CD4-positive, alpha-beta T cell (primary cell): ENCODE data around the gene ACTRT1. TPM values are rescaled to one million over a fixed set of nuclear protein-coding genes. Genes with fewer than 3 reads are reported as not detected.

ENCODE experiments used
- ATAC-seq: fragments of 200-7000 bp; cut with Tn5 transposase; one replicate; pipeline ENCODE4 v1.10.0; 2022; ENCODE audit warnings: mild to moderate bottlenecking; ENCODE audit not compliant: poor library complexity
- CTCF ChIA-PET: fragments of 350-600 bp; sonication (Branson Sonifier 250); formaldehyde crosslinking; loops from one replicate; lab custom pipeline; 2021; ENCODE audit warnings: antibody characterized with exemption, inconsistent platforms; lab: Charles Lee
- POLR2A ChIA-PET: fragments of 350-600 bp; sonication (Branson Sonifier 250); formaldehyde crosslinking; loops from one replicate; lab custom pipeline; 2021; ENCODE audit warnings: antibody characterized with exemption, inconsistent platforms; lab: Charles Lee
- DNase-seq, 14 experiments: peaks; one replicate each; pipeline ENCODE4 v3.0.0-alpha.2; 2013 to 2020; ENCODE audit warnings: mixed read lengths in 2 of 14
- H3K27ac ChIP-seq, 2 donors: one replicate each; pipeline versions ENCODE4 v1.5.1 to v1.7.0; 2013; ENCODE audit warnings: low read length in 2 of 2, low read depth in 1 of 2, mild to moderate bottlenecking in 1 of 2
- H3K27me3 ChIP-seq, 2 experiments: 1 replicate in 1 of 2; 2 replicates in 1 of 2; pipeline versions ENCODE4 v1.6.1 to v1.7.0; 2013; ENCODE audit warnings: low read length in 2 of 2, control low read depth in 1 of 2, mild to moderate bottlenecking in 1 of 2, moderate library complexity in 1 of 2; ENCODE audit not compliant: insufficient read depth in 2 of 2, control insufficient read depth in 1 of 2
- H3K36me3 ChIP-seq: one replicate; pipeline ENCODE4 v1.6.1; 2013; ENCODE audit warnings: low read length, control low read depth; ENCODE audit not compliant: insufficient read depth
- H3K4me1 ChIP-seq: one replicate; pipeline ENCODE4 v1.6.1; 2013; ENCODE audit warnings: low read length, control low read depth; ENCODE audit not compliant: insufficient read depth
- H3K4me3 ChIP-seq: one replicate; pipeline ENCODE4 v1.5.1; 2013; ENCODE audit warnings: mild to moderate bottlenecking, low read length, moderate library complexity
- H3K9me3 ChIP-seq, 2 experiments: 1 replicate in 1 of 2; 2 replicates in 1 of 2; pipeline versions ENCODE4 v1.6.1 to v1.7.0; 2013; ENCODE audit warnings: low read length in 2 of 2, mild to moderate bottlenecking in 2 of 2, control low read depth in 1 of 2, moderate library complexity in 1 of 2; ENCODE audit not compliant: control insufficient read depth in 1 of 2, insufficient read depth in 1 of 2
- H3K27ac Mint-ChIP-seq: one replicate; pipeline ENCODE4 v1.8.0; 2020; ENCODE audit warnings: mixed read lengths
- H3K27me3 Mint-ChIP-seq: one replicate; pipeline ENCODE4 v1.8.0; 2021; ENCODE audit warnings: mixed read lengths
- H3K36me3 Mint-ChIP-seq: one replicate; pipeline ENCODE4 v1.8.0; 2021; ENCODE audit warnings: low read depth, mixed read lengths
- H3K4me1 Mint-ChIP-seq: one replicate; pipeline ENCODE4 v1.8.0; 2021; ENCODE audit warnings: low read depth, mixed read lengths
- H3K4me3 Mint-ChIP-seq: one replicate; pipeline ENCODE4 v1.8.0; 2020; ENCODE audit warnings: mild to moderate bottlenecking, mixed read lengths
- H3K9me3 Mint-ChIP-seq: one replicate; pipeline ENCODE4 v1.8.0; 2020; ENCODE audit warnings: mixed read lengths
- intact Hi-C, 2 experiments: fragments of 100-400 bp; cut with DNase I in 1 of 2; cut with micrococcal nuclease in 1 of 2; formaldehyde crosslinking; loops; one replicate each; pipeline versions ENCODE4 v1.15.1 to v1.9.0; 2023 to 2025; cut with DNase I, micrococcal nuclease
- total RNA-seq, 174 experiments: library from RNA in 2 of 174; stranded (reverse) in 2 of 174; gene quantifications; one replicate each; pipeline ENCODE4 v1.2.3 and lab custom pipeline; 2021 to 2026
- TF ChIP-seq, protein P1 (sequence below): fragments of 200-600 bp; IDR thresholded peaks from one replicate; pipeline ENCODE4 v1.8.0; 2022; ENCODE audit warnings: antibody characterized with exemption, mild to moderate bottlenecking

The ACTRT1 gene
- total RNA-seq, 2 experiments from 2014 or later, result not detected

GRCh38 chrX:128020701-128021100 is 31.5 kb downstream of the ACTRT1 start:
- DNase-seq (no peak), ATAC-seq (no peak)
- Mint-ChIP-seq H3K36me3 (no peaks in the 10 kb centered on the region), H3K4me1 (no peaks in the 10 kb centered on the region), H3K4me3 (no peak overlapping the region), H3K27ac (no peak overlapping the region), H3K27me3 (no peaks in the 10 kb centered on the region), H3K9me3 (no peaks in the 10 kb centered on the region)
- TF ChIP-seq, protein P1, sequence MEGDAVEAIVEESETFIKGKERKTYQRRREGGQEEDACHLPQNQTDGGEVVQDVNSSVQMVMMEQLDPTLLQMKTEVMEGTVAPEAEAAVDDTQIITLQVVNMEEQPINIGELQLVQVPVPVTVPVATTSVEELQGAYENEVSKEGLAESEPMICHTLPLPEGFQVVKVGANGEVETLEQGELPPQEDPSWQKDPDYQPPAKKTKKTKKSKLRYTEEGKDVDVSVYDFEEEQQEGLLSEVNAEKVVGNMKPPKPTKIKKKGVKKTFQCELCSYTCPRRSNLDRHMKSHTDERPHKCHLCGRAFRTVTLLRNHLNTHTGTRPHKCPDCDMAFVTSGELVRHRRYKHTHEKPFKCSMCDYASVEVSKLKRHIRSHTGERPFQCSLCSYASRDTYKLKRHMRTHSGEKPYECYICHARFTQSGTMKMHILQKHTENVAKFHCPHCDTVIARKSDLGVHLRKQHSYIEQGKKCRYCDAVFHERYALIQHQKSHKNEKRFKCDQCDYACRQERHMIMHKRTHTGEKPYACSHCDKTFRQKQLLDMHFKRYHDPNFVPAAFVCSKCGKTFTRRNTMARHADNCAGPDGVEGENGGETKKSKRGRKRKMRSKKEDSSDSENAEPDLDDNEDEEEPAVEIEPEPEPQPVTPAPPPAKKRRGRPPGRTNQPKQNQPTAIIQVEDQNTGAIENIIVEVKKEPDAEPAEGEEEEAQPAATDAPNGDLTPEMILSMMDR, result no peak
- H3K4me3 ChIP-seq, result no peak overlapping the region
- no peaks in the 10 kb centered on the region for H3K9me3 ChIP-seq
- H3K4me1 ChIP-seq, result no peaks in the 10 kb centered on the region
- no peaks in the 10 kb centered on the region for H3K36me3 ChIP-seq
- intact Hi-C loops, result no loop called here
- CTCF ChIA-PET, result no interaction called here
- POLR2A ChIA-PET, result no interaction called here
- no peak overlapping the region for H3K27ac ChIP-seq
- no peaks in the 10 kb centered on the region for H3K27me3 ChIP-seq

DNA sequence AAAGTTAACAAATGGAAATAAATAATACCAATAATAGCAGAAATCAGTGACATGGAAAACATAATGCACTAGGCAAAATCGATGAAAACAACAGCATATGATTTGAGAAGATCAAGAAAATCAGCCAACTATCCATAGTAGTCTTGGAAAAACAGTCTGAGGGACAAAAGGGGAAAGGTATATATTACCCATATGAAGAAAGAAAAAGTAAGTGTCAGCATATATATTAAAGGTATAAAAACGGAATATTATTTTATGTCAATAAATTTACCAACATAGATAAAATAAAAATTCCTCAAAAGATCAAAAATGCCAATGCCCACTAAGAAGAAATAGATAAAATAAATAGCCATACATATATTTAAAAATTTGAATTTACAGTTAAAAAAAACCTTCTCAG is 33.0 kb downstream of the ACTRT1 start:
- Histone ChIP-seq H3K4me1 (no peaks in the 10 kb centered on the region), H3K4me3 (no peak overlapping the region), H3K9me3 (no peaks in the 10 kb centered on the region), H3K36me3 (no peaks in the 10 kb centered on the region), H3K27ac (no peak overlapping the region), H3K27me3 (no peaks in the 10 kb centered on the region)
- ChIA-PET CTCF (no interaction called here), POLR2A (no interaction called here)
- intact Hi-C loops, result no loop called here
- Mint-ChIP-seq H3K27ac (no peak overlapping the region), H3K4me3 (no peak overlapping the region), H3K27me3 (no peaks in the 10 kb centered on the region), H3K9me3 (no peaks in the 10 kb centered on the region), H3K36me3 (no peaks in the 10 kb centered on the region), H3K4me1 (no peaks in the 10 kb centered on the region)
- no peak for DNase-seq
- TF ChIP-seq, protein P1, result no peak
- ATAC-seq, result no peak

- ChIA-PET CTCF (no interaction called here), POLR2A (no interaction called here)
- Histone ChIP-seq H3K27ac (no peak overlapping the region), H3K36me3 (no peaks in the 10 kb centered on the region), H3K27me3 (no peaks in the 10 kb centered on the region), H3K9me3 (no peaks in the 10 kb centered on the region), H3K4me3 (no peak overlapping the region), H3K4me1 (no peaks in the 10 kb centered on the region)
- Mint-ChIP-seq H3K36me3 (no peaks in the 10 kb centered on the region), H3K9me3 (no peaks in the 10 kb centered on the region), H3K27ac (no peak overlapping the region), H3K27me3 (no peaks in the 10 kb centered on the region), H3K4me3 (no peak overlapping the region), H3K4me1 (no peaks in the 10 kb centered on the region)
- DNase-seq, result no peak
- TF ChIP-seq, protein P1, result no peak
- ATAC-seq, result no peak
- intact Hi-C loops, result no loop called here
Observed at GRCh38 chrX:128012015-128012414, 40.2 kb downstream of the ACTRT1 start.
